ENCODE data around the gene INTS3.
A peak's percentile ranks its signal among the peaks of the same experiment; 100 is the strongest.
"Not testable (repeated sequence)": the region's sequence is repeated elsewhere in the genome, so short reads cannot be mapped to it uniquely, and the experiment has no call there.

INTS3 gene

DNA sequence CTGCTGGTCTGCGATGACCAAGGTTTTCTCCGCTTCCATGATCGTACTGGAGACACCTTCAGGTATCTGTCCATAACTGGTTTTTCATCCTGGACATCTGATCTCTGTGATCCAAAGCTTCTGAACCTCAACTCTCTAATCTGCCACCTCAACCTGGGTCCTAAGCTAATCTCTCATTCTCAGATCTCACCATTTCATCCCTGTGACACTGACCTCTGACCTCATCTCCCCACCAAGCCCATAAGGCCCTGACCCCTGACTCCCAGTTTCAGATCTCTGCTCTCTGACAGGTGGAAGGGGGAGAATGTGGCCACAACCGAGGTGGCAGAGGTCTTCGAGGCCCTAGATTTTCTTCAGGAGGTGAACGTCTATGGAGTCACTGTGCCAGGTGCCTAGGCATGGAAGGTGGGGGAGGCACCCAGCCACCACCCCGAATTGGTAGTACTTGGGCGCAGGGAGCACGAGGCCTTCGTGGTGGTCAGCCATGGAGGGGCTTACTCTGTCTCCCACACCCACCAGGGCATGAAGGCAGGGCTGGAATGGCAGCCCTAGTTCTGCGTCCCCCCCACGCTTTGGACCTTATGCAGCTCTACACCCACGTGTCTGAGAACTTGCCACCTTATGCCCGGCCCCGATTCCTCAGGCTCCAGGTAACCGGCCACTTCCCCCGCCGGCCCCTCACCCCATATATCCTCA lies 51.1 kb downstream of the INTS3 start:
- DNase-seq, result no peak

DNA sequence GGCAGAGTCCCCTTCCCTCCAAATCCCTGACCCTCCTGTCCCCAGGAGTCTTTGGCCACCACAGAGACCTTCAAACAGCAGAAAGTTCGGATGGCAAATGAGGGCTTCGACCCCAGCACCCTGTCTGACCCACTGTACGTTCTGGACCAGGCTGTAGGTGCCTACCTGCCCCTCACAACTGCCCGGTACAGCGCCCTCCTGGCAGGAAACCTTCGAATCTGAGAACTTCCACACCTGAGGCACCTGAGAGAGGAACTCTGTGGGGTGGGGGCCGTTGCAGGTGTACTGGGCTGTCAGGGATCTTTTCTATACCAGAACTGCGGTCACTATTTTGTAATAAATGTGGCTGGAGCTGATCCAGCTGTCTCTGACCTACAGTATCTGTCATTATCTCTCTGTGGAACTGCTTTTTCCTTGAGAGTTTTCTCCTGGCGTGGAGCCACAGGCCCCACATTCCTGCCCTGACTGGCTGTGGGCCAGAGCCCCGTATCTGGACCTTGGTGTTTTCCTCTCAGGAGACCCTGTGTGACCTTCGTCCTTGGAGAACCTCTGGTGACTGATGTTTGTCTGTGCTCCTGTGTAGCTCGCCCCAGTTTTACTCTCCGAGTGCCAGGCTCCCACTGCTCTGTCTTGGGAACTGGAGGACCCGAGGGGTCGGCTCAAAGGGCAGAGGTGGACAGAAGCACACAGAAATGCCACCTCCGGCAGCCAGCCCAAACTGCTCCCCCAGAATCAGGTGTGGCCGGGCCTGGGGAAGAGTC lies 52.1 kb downstream of the INTS3 start:
- no peak for DNase-seq

DNA sequence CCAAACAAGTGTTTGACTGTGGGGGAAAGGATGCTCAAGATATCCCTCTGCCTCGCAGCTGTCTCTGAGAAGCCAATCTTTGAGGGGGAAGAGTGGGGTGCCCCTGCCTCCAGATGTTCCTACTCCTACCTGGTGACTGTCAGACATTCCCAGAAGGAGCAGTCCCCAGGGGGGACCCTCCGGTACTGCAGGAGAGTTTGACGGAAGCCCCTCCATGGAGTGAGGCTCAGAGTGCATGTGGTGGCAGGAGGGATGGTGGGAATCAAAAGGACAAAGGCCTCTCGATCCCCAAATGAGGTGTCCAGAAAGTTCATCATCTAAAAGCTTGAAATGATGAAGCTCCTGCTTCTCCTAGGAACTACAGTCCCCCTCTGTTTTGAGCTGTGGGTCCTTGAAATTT lies 52.7 kb downstream of the INTS3 start:
- no peak for DNase-seq

DNA sequence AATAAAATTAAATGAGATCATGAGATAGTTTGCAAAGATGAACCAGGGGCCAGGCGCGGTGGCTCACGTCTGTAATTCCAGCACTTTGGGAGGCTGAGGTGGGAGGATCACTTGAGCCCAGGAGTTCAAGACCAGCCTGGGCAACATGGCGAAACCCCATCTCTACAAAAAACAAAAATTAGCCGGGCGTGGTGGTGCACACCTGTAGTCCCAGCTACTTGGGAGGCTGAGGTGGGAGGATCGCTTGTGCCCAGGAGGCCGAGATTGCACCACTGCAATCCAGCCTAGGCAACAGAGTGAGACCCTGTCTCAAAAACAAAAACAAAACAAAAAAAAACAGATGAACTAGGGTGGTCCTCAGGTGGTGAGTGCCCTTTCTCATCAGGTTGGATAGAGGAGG lies 54.8 kb downstream of the INTS3 start:
- not testable (repeated sequence) for DNase-seq

DNA sequence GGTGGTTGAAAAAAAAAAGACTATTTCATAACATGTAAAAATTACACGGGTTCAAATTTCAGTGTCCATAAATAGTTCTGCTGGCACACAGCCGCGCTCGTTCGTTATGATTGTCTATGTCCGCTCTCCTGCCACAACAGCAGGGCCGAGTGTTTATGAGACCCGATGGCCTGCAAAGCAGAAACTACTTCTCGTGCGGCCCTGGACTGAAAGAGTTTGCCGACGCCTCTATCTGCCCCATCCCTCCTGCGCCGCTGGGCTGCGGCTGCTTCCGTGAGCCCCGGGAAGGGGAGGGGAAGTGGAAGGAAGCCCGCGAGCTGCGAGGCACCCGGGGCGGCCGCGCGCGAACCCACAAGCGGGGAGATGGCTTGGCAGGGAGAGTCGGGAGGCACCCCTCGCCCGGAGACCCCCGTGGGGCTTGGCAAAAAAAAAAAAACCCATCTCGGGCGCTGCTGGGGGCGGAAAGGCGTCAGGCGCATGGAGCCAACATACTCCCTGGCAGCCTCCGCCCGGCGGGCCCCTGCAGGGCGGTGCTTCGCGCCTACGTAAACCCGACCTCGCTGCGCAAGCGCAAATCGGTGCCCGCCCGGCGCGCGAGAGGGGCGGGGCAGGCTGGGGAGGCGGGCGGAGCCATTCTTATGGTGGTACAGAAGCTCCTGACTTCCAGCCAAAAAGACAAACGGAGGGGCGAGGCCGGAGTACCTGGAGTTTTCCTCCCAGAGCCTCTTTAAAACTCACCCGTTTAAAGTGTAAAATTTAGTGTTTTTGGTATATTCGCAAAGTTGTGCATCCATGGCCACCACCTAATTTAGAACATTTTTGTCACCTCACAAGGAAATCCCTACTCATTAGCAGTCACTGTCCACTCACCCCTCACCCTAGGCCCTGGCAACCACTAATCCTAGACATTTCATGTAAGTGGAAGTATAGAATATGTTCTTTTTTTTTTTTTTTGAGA lies 55.7 kb downstream of the INTS3 start:
- DNase-seq, result peak; percentile 77

DNA sequence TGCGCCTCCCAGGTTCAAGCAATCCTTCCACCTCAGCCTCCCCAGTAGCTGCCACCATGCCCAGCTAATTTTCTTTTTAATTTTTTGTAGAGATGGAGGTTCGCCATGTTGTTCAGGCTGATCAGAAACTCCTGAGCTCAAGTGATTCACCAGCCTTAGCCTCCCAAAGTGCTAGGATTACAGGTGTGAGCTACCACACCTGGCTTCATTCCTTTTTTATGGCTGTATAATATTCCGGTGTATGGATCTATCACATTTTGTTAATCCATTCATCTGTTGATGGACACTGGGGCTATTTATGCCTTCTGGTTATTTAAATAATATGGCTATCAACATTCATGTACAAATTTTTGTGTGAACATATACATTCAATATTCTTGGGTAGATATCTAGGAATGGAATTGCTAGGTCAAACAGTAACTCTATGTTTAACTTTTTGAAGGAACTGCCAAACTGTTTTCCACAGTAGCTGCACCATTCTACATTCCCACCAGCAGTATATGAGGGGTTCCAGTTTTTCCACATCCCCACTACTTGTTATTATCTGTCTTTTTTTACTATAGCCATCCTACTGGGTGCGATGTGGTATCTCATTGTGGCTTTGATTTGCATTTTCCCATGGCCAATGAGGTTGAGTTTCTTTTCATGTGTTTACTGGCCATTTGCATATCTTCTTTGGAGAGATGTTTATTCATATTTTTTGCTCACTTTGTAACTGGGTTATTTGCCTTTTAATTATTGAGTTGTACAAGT lies 58.4 kb downstream of the INTS3 start:
- no peak for DNase-seq

DNA sequence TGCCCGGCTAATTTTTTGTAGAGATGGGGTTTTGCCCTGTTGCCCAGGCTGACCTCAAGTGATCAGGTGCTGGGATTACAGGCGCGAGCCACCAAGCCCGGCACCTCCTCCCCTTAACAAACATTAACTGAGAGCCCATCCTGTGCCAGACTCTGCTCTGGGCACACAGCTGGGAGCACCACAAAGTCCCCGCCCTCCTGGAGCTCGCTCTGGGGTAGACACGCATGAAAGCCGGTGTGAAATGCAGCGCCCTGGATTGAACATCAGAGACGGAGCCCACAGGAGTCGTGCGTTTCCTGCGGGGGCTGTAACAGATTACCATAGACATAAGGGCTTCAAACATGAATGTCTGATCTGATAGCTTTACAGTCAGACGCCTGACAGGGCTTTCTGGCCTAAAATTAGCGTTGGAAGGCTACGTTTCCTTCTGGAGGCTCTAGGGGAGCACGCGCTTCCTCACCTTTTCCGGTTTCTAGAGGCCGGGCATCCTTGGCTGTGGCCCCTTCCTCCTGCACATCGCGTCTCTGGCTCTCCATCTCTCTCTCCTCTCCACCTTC lies 61.7 kb downstream of the INTS3 start:
- DNase-seq, result no peak

DNA sequence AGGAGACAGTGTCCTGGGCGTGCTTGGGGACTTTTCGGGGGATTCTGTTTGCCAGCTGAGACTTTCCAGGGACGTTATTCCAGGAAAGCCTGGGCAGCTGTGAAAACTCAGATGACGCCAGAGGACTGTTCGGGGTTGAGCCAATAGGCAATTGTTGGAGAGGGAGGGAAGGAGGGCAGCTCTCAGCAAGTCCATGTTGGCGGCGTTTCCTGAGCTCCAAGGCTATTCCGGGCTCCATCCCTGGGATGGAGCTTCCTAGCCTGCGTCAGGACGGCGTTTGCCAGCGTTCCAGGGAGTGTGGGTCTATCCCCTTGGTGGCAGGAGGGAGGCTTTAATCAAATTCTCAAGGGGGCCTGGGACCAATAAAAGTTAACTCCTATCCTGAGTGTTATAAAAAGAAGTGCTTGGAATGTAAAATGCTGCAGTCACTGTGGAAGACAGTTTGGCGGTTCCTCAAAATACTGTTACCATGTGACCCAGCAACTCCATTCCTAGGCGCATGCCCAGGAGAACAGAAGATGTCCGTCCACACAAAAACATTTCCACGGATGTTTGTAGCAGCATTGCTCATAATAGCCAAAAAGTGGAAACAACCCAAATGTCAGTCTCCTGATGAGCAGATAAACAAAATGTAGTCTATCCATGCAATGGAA lies 62.6 kb downstream of the INTS3 start:
- DNase-seq, result no peak

DNA sequence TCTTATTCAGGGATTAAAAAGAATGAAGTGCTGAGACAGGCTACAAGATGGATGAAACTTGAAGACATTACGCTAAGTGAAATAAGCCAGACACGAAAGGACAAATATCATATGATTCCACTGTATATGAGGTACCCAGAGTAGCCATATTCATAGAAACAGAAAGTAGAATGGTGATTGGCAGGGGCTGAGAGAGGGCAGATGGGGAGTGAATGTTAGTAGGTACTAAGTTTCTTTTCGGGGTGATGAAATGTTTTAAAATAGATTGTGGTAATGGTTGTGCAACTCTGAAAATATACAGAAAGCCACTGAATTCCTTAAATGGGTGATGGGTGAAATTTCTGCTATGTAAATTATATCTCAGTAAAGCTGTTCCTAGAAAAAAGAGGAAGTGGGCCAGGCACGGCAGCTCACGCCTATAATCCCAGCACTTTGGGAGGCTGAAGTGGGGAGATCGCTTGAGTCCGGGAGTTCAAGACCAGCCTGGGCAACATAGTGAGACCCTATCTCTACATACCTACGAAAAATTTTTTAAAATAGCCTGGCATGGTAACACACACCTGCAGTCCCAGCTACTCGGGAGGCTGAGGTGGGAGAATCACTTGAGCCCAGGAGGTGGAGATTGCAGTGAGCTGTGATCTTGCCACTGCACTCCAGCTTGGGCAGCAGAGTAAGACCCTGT lies 63.3 kb downstream of the INTS3 start:
- peak; percentile 79 for DNase-seq

DNA sequence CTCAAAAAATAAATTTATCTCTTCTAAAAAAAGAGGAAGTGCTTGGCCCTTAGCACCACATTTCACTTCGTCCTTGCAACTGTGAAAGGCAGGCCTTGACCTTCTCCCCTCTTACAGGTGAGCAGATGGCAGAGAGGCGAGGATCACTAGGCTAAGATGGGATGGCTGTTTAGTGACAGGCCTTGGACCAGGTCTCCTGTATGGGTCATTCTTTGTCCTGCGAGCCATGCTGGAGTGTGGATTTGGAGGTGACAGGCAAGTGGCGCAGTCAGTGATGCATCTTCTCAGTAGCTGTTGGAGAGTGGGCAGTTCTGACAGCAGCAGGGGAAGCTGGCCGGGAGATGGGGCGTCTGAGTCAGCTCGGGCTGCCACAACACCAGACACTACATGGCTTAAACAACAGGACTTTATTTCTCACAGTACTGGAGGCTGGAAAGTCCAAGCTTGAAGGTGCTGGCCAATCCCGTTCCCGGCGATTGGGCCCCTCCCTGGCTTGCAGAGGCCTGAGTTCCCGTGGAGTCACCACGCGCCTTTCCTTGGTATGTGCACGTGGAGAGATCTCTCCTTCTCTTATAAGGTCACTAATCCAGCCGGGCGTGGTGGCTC lies 63.9 kb downstream of the INTS3 start:
- DNase-seq, result no peak

DNA sequence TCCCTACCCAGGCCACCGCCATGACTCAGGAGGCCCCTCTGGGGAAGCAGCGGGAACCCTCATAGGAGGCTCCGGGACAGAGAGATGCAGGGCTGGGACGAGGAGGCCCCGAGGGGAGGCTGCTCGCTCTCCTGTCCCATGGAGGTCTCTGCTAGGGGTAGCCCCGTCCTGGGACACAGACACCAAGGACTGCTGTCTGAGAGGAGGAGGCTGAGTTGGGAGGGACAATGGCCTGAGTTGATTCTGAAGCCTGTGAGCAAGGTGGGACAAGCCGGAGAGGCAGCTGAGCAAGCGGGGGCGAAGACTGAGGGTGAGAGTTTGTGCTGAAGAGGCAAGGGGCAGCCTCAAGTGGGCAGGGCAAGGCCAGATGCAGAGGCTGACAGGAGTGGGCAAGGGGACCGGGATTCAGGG lies 64.8 kb downstream of the INTS3 start:
- DNase-seq, result no peak

DNA sequence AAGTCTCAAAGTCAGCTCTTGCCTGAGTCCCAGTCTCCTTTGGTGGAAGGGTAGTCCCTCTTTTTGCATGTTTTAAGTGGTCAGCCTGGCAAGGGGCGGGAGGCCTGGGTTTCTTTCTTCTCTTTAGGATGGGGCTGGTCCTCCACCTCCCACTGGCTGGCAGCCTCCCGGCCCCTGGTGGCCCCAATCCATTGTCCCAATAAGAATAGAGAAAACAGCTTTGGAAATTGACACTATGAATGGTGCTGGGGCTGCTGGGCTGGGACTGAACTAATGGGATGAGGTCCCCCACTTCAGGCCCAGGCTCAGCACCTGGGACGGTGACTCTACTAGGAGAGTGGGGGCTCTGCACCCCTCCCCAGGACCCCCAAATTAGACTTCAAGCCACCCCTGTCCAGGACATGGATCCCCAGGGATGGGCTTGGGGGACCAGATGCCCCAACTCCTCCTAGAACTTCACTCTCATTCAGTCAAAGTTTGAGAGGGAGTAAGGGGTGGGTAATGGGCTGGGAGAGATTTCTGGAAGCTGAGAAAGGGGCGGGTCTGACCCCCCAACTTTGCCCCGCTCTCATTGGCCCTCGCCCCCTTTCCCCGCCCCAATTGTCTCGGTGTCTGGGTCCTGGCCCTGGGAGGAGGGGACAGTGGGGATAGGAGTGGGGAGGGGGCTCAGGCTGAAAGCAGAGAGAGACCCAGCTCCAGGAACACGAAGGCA lies 65.6 kb downstream of the INTS3 start:
- no peak for DNase-seq

DNA sequence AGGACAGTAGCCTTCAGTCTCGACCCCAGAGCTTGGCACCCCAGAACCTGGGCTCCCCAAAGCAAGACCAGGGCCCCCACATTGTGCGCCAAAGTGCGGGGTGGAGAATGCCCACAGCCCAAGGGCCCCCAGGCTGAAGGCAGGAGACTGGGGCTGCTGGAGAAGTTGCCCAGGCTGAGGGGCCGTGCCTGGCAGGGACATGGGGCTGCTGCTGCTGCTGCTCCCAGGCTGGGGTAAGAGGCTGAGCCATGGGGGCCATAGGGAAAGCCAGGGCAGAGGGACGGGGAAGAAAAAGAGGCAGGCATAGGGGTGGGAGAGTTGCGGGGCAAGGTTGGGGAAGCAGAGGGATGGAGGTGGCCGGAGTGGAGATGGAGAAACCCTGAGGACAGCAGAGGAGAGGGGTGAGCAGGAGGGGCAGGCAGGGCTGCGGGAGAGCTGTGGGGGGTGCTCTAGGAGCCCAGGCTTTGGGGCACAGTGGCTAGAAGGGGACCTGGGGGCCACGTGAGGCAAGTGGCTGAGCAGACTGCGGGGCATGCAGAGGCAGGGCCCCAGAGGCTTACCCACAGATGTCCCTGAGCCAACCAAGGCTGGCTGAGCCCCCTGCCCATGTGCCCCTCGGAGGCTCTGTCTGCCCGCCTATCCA lies 66.2 kb downstream of the INTS3 start:
- DNase-seq, result no peak

DNA sequence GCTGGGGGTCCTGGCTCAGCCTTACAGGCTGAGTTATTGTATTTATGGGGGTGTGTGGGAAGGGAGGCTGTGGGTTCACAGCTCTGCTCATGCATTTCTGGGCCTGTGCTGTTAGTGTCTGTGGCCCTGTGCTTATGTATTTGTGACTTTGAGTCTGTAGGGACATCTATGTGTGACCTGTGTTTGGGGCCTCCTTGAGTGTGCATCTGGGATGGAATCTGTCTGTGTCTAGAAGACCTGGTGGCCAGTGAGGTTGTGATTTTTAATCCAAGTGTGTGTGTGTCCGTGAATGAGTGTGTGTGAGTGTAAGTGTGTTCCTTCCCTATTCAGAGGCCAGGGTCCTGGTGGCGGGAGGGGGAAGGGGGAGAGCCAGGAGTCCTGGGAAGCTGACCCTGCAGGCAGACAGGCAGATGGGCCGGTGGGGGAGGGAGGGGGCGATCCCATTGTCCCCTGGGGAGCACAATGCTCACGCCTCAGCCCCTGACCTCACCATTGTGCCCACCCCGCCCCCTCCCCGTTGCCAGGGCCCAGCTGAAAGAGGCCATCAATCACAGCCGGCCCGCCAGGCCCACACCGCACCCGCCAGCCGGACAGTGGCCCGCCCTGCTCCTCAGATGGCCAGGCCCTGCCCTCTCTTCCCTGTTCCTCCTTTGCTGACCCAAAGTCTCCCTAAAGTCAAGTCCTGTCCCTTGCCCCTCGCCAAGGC lies 66.9 kb downstream of the INTS3 start:
- DNase-seq, result no peak

DNA sequence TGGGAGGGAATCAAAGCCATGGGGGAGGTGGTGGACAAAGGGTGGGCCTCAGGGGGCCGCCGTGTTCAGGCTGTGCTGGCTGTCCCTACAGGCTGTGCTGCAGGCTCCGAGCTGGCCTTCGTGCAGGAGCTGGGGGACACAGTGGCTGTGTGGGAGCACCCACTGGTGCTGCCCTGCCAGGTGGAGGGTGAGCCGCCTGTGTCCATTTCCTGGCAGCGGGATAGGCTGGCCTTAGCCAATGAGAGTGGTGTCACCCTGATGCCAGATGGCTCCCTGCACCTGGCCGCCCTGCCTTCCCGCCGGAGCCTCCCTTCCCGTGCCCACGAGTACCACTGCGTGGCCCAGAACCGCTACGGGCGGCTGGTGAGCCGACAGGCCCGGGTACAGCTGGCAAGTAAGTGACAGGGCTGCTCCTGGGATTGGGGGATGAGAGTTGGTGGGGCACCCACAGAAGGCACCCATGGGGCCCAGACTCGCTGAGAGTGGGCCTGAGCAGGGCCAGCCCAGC lies 67.5 kb downstream of the INTS3 start:
- no peak for DNase-seq

DNA sequence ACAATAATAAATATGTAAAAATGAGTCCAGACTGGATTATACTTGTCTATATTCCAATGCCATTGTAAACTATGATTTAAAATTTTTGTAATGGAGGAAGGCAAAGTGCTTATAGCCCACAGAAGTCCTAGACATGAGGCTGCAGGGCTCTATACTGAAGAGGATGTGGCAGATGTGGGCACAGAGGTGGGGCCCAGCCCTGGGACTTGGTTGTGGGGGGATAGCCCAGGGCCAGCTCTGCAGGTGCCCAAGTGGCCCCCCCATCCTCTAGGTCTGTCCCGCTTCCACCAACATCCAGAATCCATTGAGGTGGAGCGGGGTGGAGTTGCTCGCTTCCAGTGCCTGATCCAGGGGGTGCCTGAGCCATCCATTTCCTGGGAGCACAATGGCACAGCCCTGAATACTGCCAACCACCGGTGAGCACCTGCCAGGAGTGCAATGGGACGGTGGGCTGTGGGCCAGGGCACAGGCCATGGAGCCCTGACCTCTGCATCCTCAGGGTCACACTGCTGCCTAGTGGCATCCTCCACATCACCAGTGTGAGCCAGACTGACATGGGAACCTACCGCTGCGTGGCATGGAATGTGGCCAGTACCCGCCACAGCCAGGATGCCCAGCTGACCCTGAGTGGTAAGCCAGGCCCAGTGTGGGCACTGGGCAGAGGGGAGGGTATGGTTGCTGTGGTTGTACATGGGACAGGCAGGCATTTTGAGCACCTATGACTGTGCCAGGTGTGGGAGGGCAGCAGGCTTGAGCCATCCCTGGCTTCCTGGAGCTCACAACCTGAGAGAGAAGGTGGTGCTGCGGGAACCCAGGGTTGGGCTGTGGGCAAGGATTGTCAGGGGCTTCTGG lies 68.3 kb downstream of the INTS3 start:
- DNase-seq, result no peak

DNA sequence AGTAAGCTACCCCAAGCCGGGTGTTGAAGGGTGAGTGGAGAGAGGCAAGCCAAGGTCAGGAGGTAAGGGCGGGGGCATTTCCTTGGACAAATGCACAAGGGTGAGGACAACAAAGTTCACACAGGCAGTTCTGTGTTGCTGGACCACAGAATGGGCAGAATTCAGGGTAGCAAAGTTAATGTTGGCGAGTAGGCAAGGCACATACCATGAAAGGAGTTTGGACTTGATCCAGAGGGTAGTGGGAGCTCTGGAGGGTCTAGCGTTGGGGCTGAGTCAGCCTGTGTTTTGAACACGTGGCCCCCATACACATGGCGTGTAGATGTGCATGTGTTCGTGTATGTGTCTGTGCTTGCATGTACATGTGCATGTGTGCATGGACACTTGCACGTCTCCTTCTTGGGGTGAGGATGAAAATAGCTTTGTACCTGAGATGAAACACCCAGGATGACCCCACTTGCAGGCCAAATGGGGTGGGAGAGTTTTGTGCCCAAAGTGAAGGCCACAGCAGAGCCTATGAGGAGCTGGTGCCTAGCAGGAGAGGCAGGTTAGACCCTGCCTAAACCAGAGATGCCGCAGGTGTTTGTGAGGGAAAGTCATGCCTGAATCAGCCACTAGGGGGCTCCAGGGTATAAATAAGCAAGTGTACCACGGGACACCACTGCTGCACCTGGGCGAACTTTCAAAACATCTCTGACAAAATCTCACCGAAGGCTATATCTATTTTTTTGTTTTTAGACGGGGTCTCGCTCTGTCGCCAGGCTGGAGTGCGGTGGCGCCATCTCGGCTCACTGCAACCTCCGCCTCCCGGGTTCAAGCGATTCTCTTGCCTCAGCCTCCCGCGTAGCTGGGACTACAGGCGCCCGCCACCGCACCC lies 69.2 kb downstream of the INTS3 start:
- no peak for DNase-seq

All from NCI-H226 (cell line).